Superior temporal gyrus (tissue), 1 donor: ENCODE data around the gene TNNC1.

Experiments
- DNase-seq: peaks from one replicate; pipeline ENCODE4 v3.0.0-alpha.2; 2016; ENCODE audit errors: extremely low spot score

TNNC1 gene

DNA sequence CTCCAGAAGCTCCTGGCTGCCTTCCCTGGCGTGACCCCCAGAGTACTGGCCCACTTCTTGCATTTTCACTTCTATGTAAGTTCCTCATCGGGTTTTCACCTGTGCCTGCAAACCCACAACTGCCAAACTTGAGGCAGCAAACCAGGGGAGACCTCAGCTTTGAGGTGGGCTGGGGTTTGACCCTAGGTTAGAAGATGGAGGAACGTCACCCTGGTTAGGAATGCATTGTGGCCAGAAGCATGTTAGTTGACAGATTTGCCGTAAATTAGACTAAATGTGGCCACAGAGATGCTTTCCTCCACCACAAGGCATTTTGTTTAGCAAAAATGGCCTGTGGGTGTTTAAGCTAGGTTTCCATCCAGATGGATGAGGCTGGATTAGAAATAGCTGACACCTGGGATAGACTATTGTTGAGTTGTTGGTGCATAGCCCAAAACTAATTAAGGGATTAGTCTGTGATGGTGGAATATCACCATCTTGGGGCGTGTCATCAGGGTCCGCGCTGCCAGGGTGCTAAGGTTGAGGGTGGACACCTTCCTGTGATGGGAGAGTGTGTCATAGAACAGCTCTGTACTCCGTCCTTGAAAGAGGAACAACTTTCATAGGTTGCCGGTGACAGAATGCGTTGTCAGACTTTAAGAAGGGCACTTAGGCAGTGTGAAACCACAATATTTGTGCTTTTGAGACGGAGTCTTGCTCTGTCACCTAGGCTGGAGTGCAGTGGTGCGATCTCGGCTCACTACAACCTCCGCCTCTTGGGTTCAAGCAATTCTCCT lies 5.1 kb upstream of the TNNC1 start:
- DNase-seq, result no peak

DNA sequence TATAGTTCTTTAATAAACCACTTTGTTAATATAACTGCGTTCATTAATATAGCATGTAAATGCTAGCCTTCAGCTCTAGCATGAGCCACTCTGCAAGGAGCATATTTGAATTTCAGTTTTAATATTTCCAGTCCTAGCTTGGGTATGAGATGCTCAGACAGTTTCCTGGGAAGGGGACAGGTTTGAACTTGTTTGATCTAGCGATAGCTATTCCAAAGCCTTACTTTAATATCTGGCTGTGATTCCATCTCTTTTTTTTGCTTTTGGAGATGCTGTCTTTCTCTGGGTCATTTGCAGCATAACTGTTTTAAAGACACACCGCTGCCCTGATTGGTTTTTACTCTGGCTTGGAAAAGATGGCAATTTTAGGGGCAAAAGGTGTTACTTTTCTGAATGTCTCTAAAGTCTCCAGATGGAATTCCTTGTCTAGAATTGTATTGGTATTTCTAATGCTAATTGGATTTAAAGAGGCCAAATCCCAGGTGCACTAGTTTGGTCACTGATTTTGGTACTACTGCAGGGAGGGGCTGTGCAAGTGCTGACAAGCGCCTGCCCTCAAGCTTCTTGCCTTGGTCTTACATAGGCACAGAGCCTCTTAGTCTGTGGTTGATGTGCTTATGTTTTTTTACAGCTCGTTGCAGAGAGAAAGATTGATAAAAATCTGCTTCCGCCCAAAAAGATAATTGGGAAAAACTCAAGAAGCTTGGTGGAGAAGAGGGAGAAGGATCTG lies 4.4 kb upstream of the TNNC1 start:
- no peak for DNase-seq

DNA sequence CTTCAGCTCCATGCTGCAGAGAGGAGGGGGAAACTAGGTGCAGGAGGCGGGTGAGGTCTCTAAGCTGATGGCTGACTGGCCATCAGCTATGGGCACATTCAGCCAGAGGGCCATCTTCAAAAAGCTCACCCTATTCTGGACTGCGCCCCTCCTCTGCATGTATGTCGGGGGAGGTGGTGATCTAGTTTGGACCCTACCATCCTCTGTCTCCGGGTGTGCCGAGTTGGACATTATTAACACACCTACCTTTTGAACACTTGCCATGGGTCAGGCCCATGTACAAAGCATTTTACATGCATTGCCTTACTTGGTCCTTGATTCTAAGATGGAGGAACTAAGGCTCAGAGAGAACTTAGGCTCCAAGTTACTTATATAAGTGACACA lies 3.0 kb upstream of the TNNC1 start:
- DNase-seq, result no peak

DNA sequence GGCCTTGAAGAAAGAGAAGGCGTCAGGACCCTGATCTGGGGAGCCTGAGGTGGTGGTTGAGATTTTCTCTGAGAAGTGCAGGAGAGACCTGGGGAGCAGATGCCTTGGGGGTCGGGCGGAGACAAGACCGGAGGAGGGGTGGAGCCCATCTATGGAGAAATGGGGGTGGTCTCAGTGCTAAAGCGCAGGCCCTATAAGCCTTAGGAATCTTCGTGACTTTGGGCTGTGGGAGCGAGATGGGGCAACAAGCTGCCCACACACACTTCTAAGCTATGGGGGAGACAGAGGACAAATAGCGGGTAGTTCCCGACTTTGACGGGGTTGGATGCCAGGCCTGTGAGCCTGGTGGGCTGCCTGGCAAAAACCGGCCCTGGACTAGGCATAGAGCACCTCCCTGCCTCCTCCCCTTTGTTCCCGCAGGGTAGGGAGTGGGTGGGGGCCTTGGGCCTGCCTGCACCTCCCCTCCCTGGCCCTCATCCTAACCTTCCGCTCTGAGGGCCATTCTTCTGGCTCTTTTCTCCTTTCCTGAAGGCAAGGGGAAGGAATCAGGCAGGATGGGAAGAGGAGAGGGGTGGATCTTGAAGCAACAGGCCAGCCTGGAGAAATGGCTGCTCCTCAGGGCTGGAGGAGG lies 2.4 kb upstream of the TNNC1 start:
- no peak for DNase-seq

DNA sequence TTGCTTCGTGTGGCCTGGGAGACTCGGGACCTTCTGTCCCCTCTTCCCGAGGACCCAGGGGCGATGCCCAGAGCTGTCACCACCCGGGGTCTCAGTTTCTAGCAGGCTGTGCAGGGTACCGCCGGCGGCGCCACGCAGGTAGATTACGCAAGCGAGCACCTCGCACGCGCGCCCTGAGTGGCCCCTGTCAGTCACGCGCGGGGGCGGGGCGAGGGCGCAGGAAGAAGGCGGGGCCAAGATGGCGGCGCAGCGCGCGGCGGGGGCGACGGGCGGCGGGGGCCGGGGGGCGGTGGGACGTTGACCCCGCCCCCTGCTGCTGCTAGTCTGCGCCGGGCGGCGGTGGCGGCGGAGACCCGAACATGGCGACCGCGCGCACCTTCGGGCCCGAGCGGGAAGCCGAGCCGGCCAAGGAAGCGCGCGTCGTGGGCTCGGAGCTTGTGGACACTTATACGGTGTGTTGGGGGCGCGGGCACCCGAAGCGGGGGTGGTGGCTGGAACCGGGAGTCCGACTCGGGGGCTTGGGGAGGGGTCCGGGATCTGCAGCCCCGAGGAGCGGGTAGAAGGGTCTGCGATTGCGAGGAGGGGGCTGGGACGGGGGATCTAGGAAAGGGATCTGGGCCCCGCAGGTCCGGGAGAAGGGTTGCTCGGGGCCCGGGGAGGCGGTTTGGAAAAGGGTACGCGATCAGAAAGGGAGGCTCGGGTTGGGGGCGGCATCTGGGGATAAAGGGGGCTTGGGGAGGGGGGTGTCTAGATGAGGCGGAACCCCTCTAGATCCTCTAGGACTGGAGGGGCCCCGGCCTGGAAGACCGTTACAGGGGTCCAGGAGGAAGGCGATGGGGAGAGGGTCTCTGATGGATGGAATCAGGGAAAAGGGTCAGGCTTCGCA lies 1.7 kb upstream of the TNNC1 start, which contains the start of gene NISCH:
NISCH (plus strand) TSS at position 322 of the 886 bp plus-strand sequence; CDS start at position 360, 38 bp downstream.
- DNase-seq, result peak; percentile 78

DNA sequence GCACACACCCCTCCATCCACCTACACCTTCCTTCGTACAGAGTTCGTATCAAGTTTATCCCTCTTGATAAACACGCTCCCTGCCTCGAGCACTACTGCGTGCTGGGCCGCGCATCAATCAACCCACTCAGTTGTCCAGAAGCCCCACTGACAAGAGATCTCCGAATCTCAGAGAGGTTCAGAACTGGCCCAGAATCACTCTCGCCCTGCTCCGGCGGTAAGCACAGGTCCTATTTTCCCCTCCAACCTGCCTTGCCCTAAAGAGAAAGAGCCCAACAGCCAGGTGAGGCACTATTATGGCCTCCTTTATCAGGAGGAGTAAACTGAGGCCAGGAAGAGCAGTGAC lies 1.1 kb upstream of the TNNC1 start:
- no peak for DNase-seq

DNA sequence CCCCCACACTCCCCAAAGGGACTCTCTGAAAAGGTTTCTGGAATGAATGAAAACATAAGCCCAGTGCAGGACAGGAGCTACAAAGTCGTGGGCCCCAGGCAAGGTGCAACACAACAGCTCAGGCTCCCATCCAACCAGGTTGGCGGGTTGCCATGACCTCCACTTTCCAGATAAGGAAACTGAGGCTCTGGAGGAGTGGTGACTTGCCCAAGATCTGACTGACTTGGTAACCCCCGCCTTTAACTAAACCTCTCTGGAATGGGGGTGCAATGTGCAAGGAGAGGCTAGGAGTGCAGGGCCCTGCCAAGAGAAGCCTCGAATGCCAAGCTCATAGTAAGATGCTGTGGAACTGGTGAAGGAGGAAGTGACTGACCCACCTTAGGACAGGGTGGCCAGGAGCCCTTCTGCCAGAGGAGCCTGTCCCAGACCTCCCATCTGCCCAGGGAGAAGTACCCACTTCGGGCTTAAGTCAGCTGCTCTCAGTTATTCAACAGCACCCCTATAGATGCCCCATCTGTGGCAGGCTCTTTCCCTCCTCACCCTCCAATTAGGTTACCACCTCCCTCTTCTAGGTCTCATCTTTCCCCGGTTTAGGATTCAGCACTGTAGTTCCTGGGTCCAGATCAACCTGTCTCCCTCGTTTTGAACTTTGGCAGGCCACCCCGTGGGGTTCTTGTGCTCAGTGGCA lies 553 bp upstream of the TNNC1 start:
- no peak for DNase-seq

DNA sequence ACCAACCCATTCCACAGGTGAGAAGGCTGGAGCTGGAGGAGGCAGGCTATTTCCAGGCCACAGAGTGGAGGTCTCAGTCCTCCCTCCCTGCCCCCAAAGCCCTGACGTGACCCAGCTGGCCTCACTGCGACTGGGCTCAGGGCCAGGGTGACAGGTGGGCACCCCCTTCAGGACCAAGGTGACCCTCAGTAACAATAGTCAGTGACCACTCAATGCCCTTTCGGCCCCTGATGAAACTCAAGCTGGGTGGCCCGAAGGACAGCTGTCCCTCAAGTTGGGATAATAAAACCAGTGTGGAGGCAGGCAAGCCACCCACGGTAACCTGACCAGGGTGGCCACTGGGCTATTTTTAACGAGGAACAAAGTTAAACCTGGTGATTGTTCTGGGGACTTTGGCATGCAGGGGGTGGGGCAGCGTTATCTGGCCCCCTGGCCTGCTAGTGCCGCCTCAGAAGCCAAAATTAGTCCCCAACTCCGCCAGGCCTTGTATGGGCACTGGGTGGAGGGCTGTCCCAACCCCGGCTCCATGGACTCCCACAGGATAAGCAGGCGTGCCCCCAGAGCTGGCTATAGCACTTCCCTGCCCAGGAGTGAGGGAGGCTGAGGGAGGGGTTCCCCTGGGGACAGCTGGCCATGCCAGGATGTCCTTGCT lies 1.1 kb downstream of the TNNC1 start:
- no peak for DNase-seq

DNA sequence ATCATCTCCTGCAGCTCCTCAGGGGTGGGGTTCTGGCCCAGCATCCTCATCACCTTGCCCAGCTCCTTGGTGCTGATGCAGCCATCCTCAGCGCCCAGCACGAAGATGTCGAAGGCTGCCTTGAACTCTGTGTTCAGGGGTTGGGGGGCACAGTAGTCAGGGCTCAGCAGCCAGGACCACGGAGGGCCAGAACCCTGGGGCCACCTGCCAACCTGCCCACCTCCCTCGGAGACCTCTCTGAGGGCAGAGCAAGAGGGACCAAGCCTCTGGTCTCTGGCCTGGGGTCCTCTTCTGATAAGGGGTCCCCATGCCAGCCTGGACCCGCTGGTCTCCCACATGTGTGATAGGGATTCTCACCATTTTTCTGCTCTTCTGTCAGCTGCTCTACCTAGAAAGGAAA lies 1.7 kb downstream of the TNNC1 start:
- no peak for DNase-seq

DNA sequence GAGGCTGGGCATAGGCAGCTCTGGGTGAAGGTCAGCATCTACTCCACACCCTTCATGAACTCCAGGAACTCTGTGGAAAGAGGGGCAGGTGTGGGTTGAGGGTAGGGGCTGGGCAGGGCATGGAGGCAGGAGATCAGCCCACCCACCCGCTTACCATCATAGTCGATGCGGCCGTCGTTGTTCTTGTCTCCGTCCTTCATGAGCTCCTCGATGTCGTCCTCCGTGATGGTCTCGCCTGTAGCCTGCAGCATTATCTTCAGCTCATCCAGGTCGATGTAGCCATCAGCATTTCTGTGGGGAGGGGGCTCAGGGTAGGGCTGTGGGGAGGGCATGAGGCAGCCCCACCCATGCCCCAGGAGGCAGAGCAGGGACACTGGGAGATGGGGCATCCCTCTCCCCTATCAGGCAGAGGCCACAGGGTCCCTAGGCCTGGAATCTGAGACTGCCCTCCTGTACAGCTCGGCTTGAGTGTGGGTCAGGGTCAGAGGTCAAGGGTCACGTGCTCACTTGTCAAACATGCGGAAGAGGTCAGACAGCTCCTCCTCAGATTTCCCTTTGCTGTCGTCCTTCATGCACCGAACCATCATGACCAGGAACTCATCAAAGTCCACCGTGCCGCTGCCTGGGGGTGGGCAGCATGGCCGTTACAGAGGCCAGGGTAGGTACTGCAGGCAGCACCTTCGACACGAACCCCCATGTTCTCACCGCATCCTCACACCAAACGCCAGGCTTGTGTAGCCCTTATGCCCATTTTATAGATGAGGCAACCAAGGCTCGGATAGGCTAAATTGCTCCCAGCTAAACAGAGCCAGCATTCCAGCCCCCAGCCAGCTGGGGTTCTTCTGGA lies 2.4 kb downstream of the TNNC1 start:
- no peak for DNase-seq

DNA sequence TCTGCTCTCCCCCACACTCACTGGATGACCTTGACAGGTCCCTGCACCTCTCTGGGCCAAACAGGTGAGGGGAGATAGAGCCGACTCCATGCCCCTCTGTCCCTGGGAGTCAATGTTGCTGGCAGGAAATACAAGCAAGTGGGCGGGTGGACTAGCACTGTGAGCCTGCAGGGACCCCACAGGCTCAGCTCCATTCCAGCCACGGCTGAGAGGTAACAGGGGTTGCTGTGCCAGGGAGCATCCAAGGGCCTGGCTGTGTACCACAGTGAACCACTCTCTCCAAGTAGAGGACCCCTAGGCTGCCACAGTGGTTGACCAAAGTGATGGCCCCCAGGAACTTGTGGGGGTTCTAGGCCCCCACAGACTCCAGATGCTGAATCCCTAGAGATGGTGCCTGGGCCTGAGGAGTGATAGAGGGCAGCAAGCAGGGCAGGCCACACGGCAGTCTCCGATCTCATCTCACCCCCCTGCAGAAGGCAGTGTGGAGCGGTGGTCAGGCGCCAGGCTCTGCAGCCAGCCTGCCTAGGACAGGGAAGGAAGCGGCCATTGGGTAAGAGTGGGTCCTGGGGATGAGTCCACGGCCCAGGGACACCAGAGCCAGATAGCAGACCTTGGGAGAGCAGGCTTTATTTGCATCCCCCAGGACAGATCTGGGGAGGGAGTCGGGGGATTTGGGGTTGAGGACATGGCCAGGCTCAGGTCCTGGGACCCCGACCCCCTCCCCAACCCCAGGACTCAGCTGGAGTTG lies 3.2 kb downstream of the TNNC1 start:
- no peak for DNase-seq

DNA sequence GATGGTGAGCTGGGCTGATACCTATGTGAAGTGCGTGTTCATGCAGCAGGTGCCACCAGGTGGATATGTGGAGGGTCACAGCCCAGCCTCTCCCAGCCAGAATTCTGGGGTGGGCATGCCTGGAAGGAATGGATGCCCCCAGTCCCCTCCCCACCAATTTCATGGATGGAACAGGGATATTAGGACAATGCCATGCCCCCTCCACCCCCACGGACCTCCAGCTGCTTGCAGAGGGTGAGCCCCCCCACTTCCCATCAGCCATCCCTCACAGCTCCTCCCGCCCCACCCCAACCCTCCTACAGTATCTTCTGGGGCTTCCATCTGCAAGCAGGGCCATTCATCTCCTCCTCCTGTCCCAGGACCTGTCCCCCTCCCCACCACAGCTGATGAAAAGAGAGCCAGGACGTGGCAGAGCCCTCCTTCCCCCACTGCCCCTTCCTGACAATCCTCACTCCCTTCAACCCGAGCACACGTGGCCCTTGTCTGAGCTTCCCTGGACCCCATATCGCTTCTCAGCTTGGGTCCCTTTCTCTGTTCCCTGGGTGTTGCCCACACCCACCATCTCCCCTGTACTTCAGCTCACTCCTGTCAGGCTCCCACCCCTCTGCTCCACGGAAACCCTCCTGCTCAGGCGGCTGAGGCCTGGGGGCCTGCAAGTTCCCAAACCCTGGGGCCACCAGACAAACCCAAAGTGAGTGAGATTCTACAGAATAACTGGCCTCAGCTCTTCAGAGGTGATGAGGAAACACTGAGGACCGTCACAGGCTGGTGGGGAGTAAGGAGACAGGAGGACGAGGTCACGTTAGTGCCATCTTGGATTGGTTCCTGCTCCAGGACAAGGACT lies 6.1 kb downstream of the TNNC1 start:
- DNase-seq, result no peak

DNA sequence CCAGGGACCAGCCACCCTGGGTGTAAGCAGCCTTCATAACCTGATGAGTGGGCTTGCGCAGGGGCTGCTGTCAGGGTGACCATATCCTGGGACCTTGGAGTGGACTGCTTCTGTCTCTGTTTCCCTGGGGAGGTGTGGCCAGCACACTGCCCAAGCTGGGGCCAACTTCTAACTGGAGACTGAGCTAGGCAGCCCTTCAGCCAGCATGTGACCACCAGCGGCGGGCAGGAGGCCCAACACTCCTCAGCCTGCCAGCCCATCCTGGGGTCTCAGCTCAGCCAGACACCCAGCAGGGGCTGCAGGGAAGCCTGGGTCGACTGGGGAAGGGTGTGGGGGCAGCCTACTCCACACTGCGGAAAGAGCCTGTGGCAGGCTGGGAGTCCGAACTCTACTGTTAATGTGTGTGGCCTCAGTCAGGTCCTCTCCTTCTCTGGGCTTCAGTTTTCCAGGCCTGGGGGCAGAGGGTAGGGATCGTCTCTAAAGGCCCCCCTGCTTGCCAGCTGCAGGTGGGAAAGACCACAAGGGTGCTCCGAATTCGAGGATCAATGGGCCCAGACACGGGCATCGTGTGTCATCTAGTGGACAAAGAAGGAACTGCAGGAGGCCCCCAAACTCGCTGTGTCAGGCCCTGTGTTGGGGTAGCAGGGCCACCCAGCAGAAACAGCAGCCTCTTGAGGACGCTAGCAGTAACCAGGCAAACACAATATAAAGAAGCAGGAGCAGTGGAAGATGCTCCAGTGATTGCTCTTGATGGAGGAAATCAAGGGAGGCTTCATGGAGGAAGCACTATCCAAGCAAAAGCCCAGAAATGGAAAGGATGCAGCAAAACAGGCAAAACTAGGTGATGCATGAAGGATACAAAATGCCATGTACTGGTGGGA lies 7.0 kb downstream of the TNNC1 start:
- DNase-seq, result peak; percentile 86

DNA sequence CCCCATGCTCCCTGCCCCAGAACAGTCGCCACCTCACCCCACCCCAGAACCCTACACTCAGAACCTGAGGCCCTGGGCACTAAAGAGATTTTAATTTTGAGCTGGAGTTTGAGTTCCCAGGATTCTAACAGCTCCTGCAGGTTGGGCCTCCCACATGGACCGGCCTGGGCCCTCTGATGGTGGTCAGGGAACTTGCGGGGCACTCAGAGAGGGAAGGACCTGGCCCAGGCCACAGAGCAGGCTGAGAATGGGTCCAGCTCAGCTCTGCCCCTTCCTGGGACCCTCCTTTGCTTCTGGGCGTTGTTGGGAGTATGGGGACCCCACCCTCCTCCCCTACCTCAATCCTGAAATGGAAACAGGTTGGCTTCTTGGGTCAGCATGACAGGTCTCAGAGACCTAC lies 7.8 kb downstream of the TNNC1 start:
- DNase-seq, result no peak

DNA sequence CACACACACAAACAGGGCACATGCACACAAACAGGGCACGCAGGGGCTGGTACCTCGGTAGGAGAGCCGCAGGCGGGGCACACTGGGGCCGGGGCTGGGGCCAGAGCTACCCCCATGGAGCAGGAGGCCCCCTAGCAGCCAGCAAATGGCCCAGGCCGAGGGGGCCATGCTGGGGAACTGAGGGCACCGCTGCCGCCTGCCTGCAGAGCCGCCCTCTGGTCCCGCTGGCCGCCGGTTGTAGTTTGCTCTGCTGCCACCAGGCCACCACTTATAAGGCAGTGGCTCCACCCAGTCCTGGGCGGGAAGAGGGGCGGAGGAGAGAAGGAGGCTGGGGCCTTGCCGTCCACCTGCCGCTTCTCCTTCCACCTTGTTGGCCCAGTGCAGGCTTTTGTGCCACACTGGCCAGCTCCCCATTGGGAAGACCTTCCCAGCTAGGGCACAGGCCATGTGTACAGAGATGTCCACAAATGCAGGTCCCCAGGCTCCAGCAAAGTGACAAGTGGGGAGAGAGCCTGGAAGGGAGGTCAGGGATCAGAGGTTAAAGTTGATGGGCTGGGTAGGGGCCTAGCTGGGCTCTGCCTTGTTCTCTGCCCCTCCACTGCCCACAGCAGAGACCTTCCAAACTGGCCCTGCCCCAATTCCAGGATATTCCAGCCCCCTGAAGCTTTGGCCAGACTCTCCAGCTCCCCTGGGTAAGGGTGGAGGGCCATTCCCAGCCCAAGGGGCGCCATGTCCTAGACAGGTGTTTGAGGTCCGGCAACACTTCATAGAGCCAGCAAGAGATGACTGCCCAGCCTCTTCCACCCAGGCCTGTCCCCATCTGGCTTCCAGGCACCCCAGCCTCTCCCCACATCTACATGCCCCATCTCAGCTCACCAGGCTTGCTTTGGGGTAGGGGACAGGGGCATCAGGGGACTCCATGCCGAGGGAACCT lies 8.7 kb downstream of the TNNC1 start, which contains the start of gene SEMA3G:
SEMA3G (minus strand) TSS at position 244 of the 934 bp plus-strand sequence; CDS start at position 168, 76 bp downstream.
- no peak for DNase-seq
